ENCODE results near the gene NPAS3.
A peak's percentile ranks its signal among the peaks of the same experiment; 100 is the strongest.

NPAS3 gene

GRCh38 chr14:33548606-33549005, 609.9 kb downstream of the NPAS3 start:
- no peak overlapping the region for H3K27ac Mint-ChIP-seq
- H3K9me3 Mint-ChIP-seq = no peaks in the 10 kb centered on the region
- H3K36me3 Mint-ChIP-seq (ENCODE audit: low read depth) = no peaks in the 10 kb centered on the region
- H3K4me3 Mint-ChIP-seq = no peak overlapping the region
- TF ChIP-seq CTCF (IDR thresholded peaks at IDR 0.05; ENCODE audit: unreplicated experiment in 3 of 3) = no peak
- H3K4me1 Mint-ChIP-seq = peaks cover 21% of the 10 kb centered on the region
- H3K27me3 Mint-ChIP-seq (ENCODE audit: low read depth) = no peaks in the 10 kb centered on the region

GRCh38 chr14:33551963-33552362, 613.3 kb downstream of the NPAS3 start:
- H3K4me3 Mint-ChIP-seq = no peak overlapping the region
- no peaks in the 10 kb centered on the region for H3K9me3 Mint-ChIP-seq
- H3K4me1 Mint-ChIP-seq = peaks cover 52% of the 10 kb centered on the region
- no peak for TF ChIP-seq CTCF (IDR thresholded peaks at IDR 0.05; ENCODE audit: unreplicated experiment in 3 of 3)
- no peaks in the 10 kb centered on the region for H3K27me3 Mint-ChIP-seq (ENCODE audit: low read depth)
- peak overlapping the region; percentile 61 to 77 (median 74) for H3K27ac Mint-ChIP-seq
- H3K36me3 Mint-ChIP-seq (ENCODE audit: low read depth) = no peaks in the 10 kb centered on the region

GRCh38 chr14:33553706-33554278, 615.1 kb downstream of the NPAS3 start:
- Mint-ChIP-seq H3K4me1 (peaks cover 55% of the 10 kb centered on the region), H3K9me3 (no peaks in the 10 kb centered on the region), H3K4me3 (no peak overlapping the region), H3K27ac (peak overlapping the region in 2 of 3 experiments; percentile 21 to 28), H3K36me3 (ENCODE audit: low read depth) (no peaks in the 10 kb centered on the region), H3K27me3 (ENCODE audit: low read depth) (no peaks in the 10 kb centered on the region)
- TF ChIP-seq CTCF (IDR thresholded peaks at IDR 0.05; ENCODE audit: unreplicated experiment in 3 of 3) = no peak

- H3K4me3 Mint-ChIP-seq = no peak overlapping the region
- peaks cover 62% of the 10 kb centered on the region for H3K4me1 Mint-ChIP-seq
- peak overlapping the region; percentile 54 to 82 (median 74) for H3K27ac Mint-ChIP-seq
- no peaks in the 10 kb centered on the region for H3K9me3 Mint-ChIP-seq
- no peaks in the 10 kb centered on the region for H3K36me3 Mint-ChIP-seq (ENCODE audit: low read depth)
- no peaks in the 10 kb centered on the region for H3K27me3 Mint-ChIP-seq (ENCODE audit: low read depth)
- no peak for TF ChIP-seq CTCF (IDR thresholded peaks at IDR 0.05; ENCODE audit: unreplicated experiment in 3 of 3)
These were observed 616.3 kb downstream of the NPAS3 start for GRCh38 chr14:33554988-33555387.

GRCh38 chr14:33555710-33556350, 617.2 kb downstream of the NPAS3 start:
- Mint-ChIP-seq H3K4me1 (peaks cover 71% of the 10 kb centered on the region), H3K36me3 (ENCODE audit: low read depth) (no peaks in the 10 kb centered on the region), H3K9me3 (no peaks in the 10 kb centered on the region), H3K4me3 (no peak overlapping the region), H3K27ac (peak overlapping the region; percentile 49 to 56 (median 54)), H3K27me3 (ENCODE audit: low read depth) (no peaks in the 10 kb centered on the region)
- TF ChIP-seq CTCF (IDR thresholded peaks at IDR 0.05; ENCODE audit: unreplicated experiment in 3 of 3) = no peak

All from nephron (organoid).